NCI-H510A treated with DMSO at 0.1 percent for 48 hours (cell line): ENCODE results near the gene C1QTNF9.
"Not testable (repeated sequence)": the region's sequence is repeated elsewhere in the genome, so short reads cannot be mapped to it uniquely, and the experiment has no call there.

Source experiments
- DNase-seq: peaks from one replicate; lab custom pipeline; 2025; lab: John Stamatoyannopoulos, UW

Gene C1QTNF9

GRCh38 chr13:24309300-24309699 lies at the start of gene C1QTNF9:
TSS of gene C1QTNF9 (plus strand) at chr13:24309580. CDS start at chr13:24316004, 6,424 bp downstream.
- not testable (repeated sequence) for DNase-seq

GRCh38 chr13:24261566-24261965 lies 47.8 kb upstream of the C1QTNF9 start:
- DNase-seq: no peak

DNA sequence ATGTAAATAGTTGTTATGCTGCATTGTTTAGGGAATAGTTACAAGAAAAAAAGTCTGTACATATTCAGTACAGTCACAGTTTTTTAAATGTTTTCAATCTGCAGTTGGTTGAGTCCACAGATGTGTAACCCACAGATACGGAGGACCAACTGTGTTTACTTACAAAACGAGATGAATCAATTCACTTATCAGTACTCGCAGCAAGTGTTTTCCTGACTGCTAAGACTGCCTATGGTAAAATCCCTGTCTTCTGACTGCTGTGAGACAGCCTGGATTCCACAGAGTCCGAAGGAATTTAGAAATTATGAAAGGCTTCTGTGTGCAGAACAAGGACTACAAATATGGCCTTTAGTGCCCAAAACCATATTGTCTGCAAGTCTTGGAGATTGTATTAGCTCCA lies 45.7 kb upstream of the C1QTNF9 start:
- no peak for DNase-seq

DNA sequence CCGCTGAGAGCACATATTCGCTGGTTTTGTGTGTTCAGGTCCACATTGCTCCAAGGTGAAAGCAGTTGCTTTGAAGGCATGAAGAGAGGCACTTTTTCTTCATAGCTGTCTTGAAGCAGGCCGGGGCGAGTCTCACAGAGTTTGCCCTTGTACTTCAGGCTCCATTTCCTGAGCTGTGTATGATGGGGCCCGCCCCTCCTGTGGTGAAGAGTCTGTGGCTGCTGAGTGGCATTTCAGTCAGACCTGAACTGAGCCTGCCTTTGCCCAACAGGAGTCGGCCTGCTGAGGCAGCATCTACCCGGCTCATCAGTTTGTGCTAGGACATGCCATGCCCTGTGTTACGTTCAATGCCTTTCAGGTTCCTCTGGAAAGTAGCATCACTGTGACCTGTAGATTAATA lies 44.4 kb upstream of the C1QTNF9 start:
- DNase-seq: no peak

GRCh38 chr13:24265453-24265852 lies 43.9 kb upstream of the C1QTNF9 start:
- DNase-seq: no peak

DNA sequence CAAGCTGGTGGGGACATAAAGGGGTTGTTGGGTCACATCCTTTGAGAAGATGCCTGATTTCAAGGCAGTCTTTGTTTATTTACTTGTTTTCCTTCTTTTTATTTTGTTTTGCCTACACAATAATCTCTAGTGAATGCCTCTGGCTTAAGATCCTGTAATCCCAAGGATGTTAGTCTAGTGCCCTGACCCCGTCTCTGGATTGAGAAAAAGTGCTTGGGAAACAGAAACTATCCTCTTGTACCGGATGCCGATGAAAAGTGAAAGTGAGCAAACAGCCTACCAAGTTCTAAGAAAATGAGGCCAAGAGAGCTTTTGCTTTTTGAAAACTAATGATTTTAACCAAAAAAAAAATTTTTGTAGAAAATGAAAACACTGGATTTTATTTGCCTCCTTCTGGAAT lies 42.1 kb upstream of the C1QTNF9 start:
- DNase-seq: no peak

GRCh38 chr13:24267801-24268200 lies 41.6 kb upstream of the C1QTNF9 start:
- no peak for DNase-seq

GRCh38 chr13:24269821-24270220 lies 39.6 kb upstream of the C1QTNF9 start:
- no peak for DNase-seq

DNA sequence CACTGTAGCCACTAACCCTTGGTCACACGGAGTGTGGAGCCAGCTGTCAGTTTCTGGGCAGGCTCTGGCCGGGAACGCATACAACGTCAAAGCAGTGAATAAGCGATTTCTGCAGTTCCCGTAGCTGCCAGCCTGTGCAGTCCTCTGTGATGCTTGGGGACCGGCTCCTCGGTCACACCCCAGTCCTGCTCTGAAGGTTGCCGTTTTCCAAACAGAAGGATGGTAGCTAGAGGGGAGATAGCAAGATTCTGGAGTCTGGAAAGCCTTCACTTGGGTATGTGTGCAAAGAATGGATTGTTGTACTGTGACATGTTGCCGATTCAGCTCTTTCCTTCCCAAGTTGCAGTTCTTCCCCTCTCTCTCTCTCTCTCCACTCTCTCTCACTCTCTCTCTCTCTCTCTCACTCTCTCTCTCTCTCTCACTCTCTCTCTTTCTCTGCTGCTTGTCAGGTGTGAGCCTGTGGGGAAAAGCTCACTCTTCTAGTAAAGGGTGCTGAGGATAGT lies 38.7 kb upstream of the C1QTNF9 start:
- peak; percentile 4 for DNase-seq

DNA sequence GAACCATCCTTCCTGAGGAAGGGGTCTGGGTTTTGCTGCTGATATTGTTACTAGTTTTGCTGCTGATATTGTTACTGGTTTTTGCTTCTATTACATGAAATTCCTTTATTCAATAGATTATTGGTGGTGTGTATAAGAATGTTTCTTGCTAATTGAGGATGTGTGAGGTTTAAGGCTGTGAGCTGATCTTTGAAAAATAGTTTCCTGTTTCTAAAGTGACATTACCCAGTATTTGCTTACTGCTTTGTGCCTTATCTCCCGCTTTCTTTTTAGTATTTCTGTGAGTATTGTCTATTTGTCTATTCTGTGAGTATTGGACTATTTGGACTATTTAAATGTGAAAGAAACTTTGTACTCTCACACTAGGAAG lies 38.2 kb upstream of the C1QTNF9 start:
- DNase-seq: no peak

- DNase-seq: no peak
Measured at GRCh38 chr13:24271601-24272451, 37.6 kb upstream of the C1QTNF9 start.

GRCh38 chr13:24272452-24273161 lies 36.8 kb upstream of the C1QTNF9 start:
- DNase-seq: no peak

- no peak for DNase-seq
Measured at GRCh38 chr13:24273926-24274325, 35.5 kb upstream of the C1QTNF9 start.

- DNase-seq: no peak
Measured at GRCh38 chr13:24274452-24275021, 34.8 kb upstream of the C1QTNF9 start.

DNA sequence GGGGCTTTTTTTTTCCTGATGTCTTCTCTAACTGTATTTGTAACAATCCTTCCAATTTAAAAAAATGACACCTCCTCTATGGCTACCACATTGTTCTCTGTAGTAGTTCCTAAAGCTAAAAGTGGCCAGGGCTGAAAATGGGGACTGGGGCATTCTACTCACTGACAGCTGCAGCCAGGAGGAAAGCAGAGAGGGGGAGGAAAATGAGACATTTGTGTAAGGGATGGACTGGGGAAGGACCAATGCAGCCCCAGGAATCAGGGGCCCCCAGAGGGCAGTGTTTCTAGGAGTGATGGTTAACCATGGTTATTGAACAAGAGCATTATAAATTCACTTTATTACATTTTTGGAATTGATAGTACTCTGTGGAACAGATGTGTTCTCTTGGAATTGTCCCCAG lies 34.3 kb upstream of the C1QTNF9 start:
- DNase-seq: no peak

DNA sequence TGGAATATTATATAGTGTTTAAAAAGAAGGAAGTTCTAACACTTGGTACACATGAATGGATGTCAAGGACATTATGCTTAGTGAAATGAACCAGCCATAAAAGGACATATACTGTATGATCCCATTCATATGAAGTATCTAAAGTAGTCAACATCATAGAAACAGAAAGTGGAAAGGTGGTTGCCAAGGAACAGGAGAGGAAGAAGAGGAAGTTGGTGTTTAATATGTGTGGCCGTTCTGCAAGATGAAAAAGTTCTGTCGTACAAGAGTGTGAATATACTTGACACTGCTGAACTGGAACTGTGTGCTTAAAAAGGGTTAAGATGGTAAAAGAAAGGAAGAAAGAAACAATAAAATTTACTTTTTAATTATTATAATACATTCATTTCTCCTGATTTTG lies 33.1 kb upstream of the C1QTNF9 start:
- no peak for DNase-seq

GRCh38 chr13:24276861-24277260 lies 32.5 kb upstream of the C1QTNF9 start:
- no peak for DNase-seq

DNA sequence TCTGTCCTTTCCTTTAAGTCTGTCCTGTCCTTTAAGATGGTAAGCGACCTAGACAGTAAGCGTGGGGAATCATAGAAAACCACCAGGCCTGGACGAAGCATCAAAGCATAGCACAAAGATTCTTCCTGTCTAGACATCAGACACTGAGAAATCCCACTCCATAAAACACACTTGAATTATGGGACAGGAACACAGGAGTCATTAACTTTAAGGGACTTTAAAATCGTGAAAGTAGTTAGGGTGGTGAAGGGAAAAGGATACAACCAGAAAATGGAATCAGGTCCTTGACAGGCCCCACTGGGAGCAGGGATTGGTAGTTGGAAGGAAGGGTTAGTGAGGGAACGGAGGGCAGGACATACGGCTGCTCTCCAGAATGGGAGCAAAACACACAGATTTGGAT lies 31.6 kb upstream of the C1QTNF9 start:
- DNase-seq: no peak

GRCh38 chr13:24279327-24280110 lies 29.9 kb upstream of the C1QTNF9 start:
- no peak for DNase-seq

- no peak for DNase-seq
Measured at GRCh38 chr13:24280720-24281119, 28.7 kb upstream of the C1QTNF9 start.

DNA sequence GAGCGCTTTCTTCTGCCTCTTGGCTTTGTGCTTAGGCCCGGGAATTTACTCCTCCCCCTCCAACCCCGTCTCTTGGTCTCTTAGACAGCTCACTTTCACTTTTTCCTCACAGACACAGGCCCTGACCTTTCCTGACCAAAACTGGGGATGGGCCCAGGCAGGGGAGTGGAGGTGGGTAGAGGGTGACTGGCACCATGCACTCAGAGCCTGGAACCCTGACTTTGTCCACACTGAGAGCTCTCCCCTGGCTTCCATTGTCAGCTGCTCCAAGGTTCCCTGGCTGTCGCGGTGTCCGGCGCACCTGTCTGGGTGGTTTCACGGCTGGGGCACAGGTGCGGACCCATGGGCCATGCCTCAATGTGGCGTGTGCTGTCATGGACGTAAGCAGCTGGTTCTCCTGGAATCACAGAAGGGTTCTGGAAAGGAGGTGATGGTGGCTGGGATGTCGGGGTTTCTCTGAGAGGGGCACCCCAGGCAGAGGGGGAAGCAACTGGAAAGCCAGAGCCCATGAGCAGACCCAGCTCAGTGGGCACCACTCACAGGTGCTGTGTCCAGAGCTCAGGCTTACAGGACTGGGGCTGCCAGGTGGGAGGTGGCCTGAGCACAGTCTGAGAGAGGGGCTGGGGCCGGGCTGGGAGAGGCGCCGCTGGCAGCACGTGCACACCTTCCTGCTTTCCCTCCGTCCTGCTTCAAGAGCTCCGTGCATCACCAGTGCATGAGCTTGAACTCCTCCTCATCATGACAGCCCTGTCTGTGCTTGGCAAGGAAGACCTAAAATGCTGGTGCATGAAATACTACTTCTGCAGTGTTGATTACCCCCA lies 28.0 kb upstream of the C1QTNF9 start:
- no peak for DNase-seq
